ENCODE measurements around the gene BACH2. TPM values are rescaled to one million over a fixed set of nuclear protein-coding genes. Genes with fewer than 3 reads are reported as not detected.
"Not testable (repeated sequence)": the region's sequence is repeated elsewhere in the genome, so short reads cannot be mapped to it uniquely, and the experiment has no call there.

BACH2 gene
- total and polyA plus RNA-seq, 2 experiments from 2014 or later, result under 0.01 TPM; not detected in 1

DNA sequence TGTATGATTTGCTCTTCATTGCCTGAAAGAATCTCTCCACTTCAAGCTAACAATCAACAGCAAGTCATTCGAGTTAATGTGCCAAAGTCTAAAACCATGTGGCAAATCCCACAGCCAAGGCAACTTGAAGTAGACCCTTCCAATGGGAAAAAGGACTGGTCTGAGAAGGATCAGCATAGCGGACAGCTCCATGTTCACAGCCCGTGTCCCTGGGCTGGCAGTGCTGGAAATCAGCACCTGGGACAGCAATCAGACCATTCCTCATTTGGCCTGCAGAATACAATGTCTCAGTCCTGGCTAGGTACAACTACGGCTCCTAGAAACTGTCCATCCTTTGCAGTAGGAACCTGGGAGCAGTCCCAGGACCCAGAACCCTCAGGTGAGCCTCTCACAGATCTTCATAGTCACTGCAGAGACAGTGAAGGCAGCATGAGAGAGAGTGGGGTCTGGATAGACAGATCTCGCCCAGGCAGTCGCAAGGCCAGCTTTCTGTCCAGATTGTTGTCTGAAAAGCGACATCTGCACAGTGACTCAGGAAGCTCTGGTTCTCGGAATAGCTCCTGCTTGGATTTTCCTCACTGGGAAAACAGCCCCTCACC lies 401.3 kb downstream of the BACH2 start:
- Histone ChIP-seq H3K27ac (no peak overlapping the region), H3K4me3 (no peak overlapping the region), H3K9me2 (ENCODE audit: insufficient read depth) (no peaks in the 10 kb centered on the region), H3F3A (ENCODE audit: insufficient read depth) (no peaks in the 10 kb centered on the region), H3K27me3 (replicated peaks; ENCODE audit: insufficient read depth) (peaks cover 8% of the 10 kb centered on the region; the same call in 1 of the 2 replicates), H3K4me1 (ENCODE audit: insufficient read depth) (no peaks in the 10 kb centered on the region), H3K79me2 (ENCODE audit: insufficient read depth) (no peaks in the 10 kb centered on the region), H3K4me2 (ENCODE audit: unreplicated experiment) (no peak overlapping the region), H3K9me3 (ENCODE audit: low read depth) (no peaks in the 10 kb centered on the region), H2AFZ (no peak overlapping the region), H3K9ac (no peak overlapping the region), H3K36me3 (ENCODE audit: low read depth) (no peaks in the 10 kb centered on the region), H4K20me1 (ENCODE audit: insufficient read depth) (no peaks in the 10 kb centered on the region)
- 30% methylated on average over 8 of the region's 8 CpGs for WGBS, 2 experiments (ENCODE audit: low coverage in 1 of 2, low lambda C conversion rate in 2 of 2, missing lambda C conversion rate in 2 of 2)
- peak; percentile 66 for DNase-seq
- TF ChIP-seq EZH2phosphoT487 (IDR thresholded peaks at IDR 0.05; ENCODE audit: insufficient read depth, low read depth), result no peak
- no peak for TF ChIP-seq EZH2 (IDR thresholded peaks at IDR 0.05; ENCODE audit: insufficient read depth, poor library complexity, severe bottlenecking)
- in situ Hi-C loops (cut with MboI), result no loop called here

DNA sequence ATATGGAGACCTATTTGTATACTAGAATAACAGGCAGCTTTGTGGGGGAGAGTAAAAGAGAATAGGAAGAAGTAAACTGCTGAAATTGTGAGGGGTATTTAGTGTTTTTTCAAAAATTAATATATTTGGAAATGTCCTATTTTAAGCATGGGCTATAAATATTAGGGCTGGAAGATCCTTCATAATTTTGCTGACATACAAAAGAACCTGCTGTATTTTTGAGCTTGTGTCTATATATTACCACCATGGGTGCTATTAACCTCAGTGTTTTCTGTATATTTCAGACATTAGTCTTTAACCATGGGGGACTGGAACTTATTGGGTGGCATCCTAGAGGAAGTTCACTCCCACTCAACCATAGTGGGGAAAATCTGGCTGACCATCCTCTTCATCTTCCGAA lies 402.5 kb downstream of the BACH2 start, which contains the start of gene GJA10:
Gene GJA10 (plus strand): TSS at position 301 of the 400 bp plus-strand sequence. CDS start 0 bp downstream, at position 301.
- peaks cover 17% of the 10 kb centered on the region; the same call in 1 of the 2 replicates for H3K27me3 ChIP-seq (replicated peaks; ENCODE audit: insufficient read depth)
- TF ChIP-seq EZH2phosphoT487 (IDR thresholded peaks at IDR 0.05; ENCODE audit: insufficient read depth, low read depth) (no peak), EZH2 (IDR thresholded peaks at IDR 0.05; ENCODE audit: insufficient read depth, poor library complexity, severe bottlenecking) (no peak)
- no peaks in the 10 kb centered on the region for H3K4me1 ChIP-seq (ENCODE audit: insufficient read depth)
- H3K36me3 ChIP-seq (ENCODE audit: low read depth), result no peaks in the 10 kb centered on the region
- in situ Hi-C loops (cut with MboI), result no loop called here
- H3K4me3 ChIP-seq, result no peak within 1 kb of the TSS
- no peaks in the 10 kb centered on the region for H4K20me1 ChIP-seq (ENCODE audit: insufficient read depth)
- H3F3A ChIP-seq (ENCODE audit: insufficient read depth), result no peaks in the 10 kb centered on the region
- no peaks in the 10 kb centered on the region for H3K9me3 ChIP-seq (ENCODE audit: low read depth)
- H3K27ac ChIP-seq, result no peak within 1 kb of the TSS
- no peaks in the 10 kb centered on the region for H3K79me2 ChIP-seq (ENCODE audit: insufficient read depth)
- no peak within 1 kb of the TSS for H3K9ac ChIP-seq
- no peak within 1 kb of the TSS for H3K4me2 ChIP-seq (ENCODE audit: unreplicated experiment)
- no peak within 1 kb of the TSS for H2AFZ ChIP-seq
- DNase-seq, result no peak
- 78 to 96% methylated on average over 1 of the region's 1 CpG for WGBS, 2 experiments (ENCODE audit: low coverage in 1 of 2, low lambda C conversion rate in 2 of 2, missing lambda C conversion rate in 2 of 2)
- H3K9me2 ChIP-seq (ENCODE audit: insufficient read depth), result no peaks in the 10 kb centered on the region

DNA sequence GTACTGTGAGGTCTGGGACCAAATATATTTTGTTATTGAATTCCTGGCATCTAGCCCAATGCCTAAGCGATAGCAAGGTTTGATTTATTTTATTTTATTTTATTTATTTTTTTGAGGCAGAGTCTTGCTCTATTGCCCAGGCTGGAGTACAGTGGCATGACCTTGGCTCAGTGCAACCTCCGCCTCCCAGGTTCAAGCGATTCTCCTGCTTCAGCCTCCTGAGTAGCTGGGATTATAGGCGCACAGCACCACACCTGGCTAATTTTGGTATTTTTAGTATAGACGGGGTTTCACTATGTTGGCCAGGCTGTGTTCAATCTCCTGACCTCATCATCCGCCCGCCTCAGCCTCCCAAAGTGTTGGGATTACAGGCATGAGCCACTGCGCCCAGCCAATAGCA lies 404.1 kb downstream of the BACH2 start:
- H3K9me3 ChIP-seq (ENCODE audit: low read depth); H3K4me2 ChIP-seq (ENCODE audit: unreplicated experiment); H3K4me3 ChIP-seq; H3F3A ChIP-seq (ENCODE audit: insufficient read depth); H3K27ac ChIP-seq; DNase-seq; H3K9ac ChIP-seq; H3K36me3 ChIP-seq (ENCODE audit: low read depth); H4K20me1 ChIP-seq (ENCODE audit: insufficient read depth); H3K4me1 ChIP-seq (ENCODE audit: insufficient read depth); H3K9me2 ChIP-seq (ENCODE audit: insufficient read depth); H2AFZ ChIP-seq; H3K79me2 ChIP-seq (ENCODE audit: insufficient read depth); in situ Hi-C loops (cut with MboI): not testable (repeated sequence)
- 63 to 74% methylated on average over 8 of the region's 8 CpGs for WGBS, 2 experiments (ENCODE audit: low coverage in 1 of 2, low lambda C conversion rate in 2 of 2, missing lambda C conversion rate in 2 of 2)
- H3K27me3 ChIP-seq (replicated peaks; ENCODE audit: insufficient read depth), result peaks cover 17% of the 10 kb centered on the region; the same call in 1 of the 2 replicates

DNA sequence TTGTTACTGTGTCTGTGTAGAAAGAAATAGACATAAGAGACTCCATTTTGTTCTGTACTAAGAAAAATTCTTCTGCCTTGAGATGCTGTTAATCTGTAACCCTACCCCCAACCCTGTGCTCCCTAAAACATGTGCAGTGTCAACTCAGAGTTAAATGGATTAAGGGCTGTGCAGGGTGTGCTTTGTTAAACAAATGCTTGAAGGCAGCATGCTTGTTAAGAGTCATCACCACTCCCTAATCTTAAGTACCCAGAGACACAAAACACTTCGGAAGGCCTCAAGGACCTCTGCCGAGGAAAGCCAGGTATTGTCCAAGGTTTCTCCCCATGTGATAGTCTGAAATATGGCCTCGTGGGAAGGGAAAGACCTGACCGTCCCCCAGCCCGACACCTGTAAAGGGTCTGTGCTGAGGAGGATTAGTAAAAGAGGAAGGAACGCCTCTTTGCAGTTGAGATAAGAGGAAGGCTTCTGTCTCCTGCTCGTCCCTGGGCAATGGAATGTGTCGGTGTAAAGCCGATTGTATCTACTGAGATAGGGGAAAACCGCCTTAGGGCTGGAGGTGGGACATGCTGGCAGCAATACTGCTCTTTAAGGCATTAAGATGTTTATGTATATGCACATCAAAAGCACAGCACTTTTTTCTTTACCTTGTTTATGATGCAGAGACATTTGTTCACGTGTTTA lies 405.7 kb downstream of the BACH2 start:
- H3K27ac ChIP-seq; H3K79me2 ChIP-seq (ENCODE audit: insufficient read depth); H3K9me2 ChIP-seq (ENCODE audit: insufficient read depth); H3K9me3 ChIP-seq (ENCODE audit: low read depth); H2AFZ ChIP-seq; DNase-seq; H3K36me3 ChIP-seq (ENCODE audit: low read depth); H3K4me1 ChIP-seq (ENCODE audit: insufficient read depth); H3F3A ChIP-seq (ENCODE audit: insufficient read depth); H3K4me2 ChIP-seq (ENCODE audit: unreplicated experiment); H3K4me3 ChIP-seq; in situ Hi-C loops (cut with MboI); H4K20me1 ChIP-seq (ENCODE audit: insufficient read depth); H3K9ac ChIP-seq: not testable (repeated sequence)
- H3K27me3 ChIP-seq (replicated peaks; ENCODE audit: insufficient read depth), result peaks cover 17% of the 10 kb centered on the region; the same call in 1 of the 2 replicates
- 2 to 4% methylated on average over 10 to 11 of the region's 11 CpGs for WGBS, 2 experiments (ENCODE audit: low coverage in 1 of 2, low lambda C conversion rate in 2 of 2, missing lambda C conversion rate in 2 of 2)

Data from GM23248 (cell line).